DMS53 treated with DMSO at 0.1 percent for 48 hours (cell line): ENCODE results near the gene RPL37.
"Not testable (repeated sequence)": the region's sequence is repeated elsewhere in the genome, so short reads cannot be mapped to it uniquely, and the experiment has no call there.

Source experiments
- DNase-seq: peaks from one replicate; lab custom pipeline; 2025; ENCODE audit not compliant: unreplicated experiment; lab: John Stamatoyannopoulos, UW

Gene RPL37

DNA sequence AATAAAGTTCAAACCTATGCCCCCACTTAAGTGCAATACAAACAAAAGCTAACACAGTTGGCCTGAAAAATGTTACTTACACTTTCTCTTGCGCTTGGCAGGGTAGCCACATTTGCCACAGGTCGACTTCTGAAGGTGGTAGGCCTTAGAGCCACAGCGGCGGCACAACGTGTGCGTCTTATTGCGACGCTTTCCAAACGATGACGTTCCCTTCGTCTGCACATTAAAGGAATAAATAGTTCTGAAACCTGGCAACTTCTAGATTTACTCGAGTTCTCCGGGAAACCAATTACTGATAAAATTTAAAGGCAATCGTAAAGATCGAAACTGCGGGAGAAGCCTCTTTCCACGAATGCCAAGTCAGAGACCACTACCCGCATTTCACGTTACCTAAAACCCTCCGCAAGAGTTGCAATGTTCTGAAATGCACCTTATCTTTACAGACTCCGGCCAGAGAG is 602 bp downstream of the RPL37 start:
- DNase-seq, result no peak

DNA sequence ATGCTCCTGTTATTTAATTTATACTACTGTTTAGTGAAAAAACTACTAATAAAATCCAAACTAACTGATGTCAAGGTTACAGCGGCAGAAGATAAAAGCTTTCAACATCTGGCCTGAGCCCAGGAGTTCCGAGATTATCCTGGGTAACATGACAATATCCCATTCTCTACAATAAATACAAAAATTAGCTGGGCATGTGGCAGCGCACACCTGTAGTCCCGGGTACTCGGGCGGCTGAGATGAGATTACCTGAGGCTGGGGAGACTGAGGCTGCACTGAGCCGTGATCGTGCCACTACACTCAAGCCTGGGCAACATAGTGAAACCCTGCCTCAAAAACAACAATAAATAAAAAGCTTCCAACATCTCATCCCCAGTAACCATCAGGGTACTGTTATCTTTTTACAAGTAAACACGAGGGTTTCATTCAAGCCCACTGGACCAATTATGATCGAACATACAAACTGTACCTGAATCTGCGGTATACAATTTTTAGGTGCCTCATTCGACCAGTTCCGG is 1.3 kb downstream of the RPL37 start:
- DNase-seq, result no peak

DNA sequence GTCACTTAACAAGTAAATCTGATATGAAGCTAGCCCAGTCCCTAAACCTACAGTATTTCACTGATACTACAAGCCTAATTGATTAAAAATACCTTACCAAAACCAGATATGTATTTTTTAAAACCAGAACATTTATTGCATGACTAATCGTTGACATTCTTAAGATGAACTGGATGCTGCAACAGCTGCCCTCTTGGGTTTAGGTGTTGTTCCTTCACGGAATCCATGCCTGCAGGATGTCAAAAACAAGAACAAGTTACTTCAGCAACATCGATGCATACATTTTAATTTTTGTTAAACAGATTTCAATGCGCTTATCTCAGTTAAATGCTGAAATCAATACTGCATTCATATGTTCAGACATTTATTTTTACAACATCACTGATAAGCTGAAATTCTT is 2.7 kb downstream of the RPL37 start:
- no peak for DNase-seq

DNA sequence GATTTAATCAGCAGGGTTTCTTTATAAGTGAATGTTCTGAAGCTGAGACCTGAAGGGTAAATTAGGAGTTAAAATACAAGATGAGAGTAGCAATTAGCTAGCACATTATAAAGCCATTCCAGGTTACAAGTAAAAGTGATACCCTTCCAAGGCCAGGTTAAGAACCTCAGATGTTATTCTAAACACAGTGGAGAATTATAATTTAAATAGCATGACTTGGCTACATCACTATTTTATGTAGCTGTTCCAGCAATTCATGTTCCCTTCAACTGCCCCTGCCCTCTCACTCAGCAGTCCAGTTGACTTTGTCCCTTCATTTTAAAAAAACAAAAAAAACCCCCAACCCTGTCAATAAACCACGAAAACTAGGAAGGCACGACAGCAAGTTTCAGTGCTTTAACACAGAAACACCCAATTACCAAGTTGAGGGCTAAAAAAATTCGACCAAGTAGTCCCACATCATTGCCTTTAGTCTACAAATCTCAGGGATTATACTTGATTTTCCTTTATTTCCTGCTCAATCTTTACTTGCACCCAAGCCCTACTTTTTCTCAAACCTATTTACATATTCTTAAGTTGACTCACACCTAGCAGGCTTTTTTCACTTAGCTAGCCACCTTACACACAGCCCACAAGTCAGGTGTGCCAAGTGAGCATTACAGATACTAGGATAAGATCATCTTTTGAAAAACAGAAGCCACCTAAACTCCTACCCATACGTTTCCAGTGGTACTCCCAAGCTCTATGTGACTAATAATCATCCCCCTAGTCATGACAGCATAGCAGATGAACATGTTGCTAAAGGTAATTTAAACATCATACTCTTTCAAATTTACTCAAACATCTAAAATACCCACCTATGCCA is 3.4 kb downstream of the RPL37 start:
- no peak for DNase-seq

DNA sequence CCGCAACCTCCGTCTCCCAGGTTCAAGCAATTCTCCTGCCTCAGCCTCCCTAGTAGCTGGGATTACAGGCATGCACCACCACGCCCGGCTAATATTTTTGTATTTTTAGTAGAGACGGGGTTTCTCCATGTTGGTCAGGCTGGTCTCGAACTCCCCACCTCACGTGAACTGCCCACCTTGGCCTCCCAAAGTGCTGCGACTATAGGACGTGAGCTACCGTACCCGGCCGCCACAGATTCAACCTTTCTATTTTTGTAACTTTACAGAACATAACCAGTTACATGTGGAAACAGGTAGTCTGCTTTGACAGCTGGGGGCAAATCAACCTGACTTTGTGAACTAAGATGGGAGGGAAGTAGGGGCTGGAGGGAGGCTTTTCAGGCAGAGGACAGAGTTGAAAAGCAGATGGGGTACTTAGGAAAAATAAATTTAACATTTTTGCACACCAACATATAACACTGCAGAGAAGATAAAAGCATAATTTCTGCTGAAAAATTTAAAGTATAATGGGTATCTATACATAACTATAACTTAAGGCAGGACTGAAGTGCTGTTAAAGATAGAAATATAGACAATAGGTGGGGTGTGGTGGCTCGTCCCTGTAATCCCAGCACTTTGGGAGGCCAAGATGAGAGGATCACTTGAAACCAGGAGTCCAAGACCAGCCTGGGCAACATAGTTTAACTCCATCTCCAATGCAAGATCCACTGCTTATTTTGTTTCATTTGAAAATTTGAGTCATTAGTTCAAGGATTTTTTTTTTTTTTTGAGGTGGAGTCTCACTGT is 5.1 kb downstream of the RPL37 start:
- no peak for DNase-seq

DNA sequence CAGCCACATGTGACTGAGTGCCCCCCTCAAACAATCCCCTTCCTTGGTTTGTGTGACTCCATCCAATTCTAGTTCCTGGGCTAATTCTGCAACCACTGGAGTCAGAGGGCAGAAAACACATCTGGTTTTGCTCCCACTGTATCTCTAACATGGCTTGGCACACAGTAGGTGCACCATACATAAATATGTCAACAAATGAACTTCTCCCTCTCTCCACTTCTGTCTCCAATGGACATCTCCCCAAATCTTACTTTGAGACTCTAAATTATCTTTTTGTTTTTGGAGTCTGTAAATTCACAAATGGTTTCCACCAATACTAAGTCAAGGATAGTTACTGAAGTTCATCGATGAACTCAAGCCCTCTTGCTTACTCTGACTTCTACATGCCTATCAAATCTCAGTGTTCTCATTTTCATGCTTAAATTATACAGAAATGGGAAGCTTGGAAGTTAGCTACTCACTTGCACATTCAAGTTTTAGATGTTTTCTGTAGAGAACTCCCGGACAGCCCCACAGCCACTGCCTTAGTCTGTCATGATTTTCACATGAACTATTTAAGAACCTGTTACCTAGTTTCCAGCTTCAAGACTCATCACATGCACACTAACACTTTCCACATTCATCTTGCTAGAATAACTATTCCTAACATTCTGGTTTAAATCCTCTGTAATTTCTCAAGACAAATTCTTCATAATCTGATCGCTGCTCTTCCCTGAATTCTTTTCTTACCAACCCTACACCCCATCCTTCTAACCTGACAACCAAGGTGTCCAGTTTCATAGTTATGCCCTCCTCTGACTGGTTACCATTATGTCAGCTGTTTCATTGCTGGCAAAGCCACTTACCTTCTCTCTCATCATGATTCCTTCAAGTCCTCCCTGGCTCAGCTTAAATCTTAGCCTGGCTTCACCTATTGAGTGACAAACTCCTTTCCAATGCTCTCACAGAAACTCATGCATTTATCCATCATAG is 6.0 kb downstream of the RPL37 start:
- no peak for DNase-seq

DNA sequence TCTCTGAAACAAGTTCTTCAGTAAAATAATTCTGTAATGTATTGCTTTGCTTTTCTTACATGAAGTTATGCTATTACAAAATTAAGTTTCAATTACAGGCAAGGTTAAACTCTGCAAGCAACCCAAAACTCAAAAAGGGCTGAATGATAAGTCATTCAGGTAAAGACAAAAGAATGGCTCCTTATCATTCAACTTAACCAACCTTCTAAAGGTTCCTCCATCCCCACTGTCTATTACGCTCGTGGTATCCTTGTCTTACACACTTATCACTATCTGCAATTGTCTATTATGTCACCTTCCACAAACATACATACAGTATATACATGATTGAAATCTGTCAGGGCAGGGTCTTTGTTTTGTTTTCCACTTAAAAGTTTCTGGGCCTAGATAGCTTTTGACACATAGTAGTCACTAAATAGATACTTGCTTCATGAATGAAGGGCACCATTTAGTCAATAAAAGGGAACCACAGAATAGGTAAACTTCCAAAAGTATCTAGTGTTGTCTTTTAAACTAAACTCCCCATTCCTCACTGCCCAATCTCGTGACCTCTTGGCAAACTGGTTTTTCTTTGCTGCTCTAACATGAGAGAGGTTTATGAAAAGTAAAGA is 6.9 kb downstream of the RPL37 start:
- no peak for DNase-seq

DNA sequence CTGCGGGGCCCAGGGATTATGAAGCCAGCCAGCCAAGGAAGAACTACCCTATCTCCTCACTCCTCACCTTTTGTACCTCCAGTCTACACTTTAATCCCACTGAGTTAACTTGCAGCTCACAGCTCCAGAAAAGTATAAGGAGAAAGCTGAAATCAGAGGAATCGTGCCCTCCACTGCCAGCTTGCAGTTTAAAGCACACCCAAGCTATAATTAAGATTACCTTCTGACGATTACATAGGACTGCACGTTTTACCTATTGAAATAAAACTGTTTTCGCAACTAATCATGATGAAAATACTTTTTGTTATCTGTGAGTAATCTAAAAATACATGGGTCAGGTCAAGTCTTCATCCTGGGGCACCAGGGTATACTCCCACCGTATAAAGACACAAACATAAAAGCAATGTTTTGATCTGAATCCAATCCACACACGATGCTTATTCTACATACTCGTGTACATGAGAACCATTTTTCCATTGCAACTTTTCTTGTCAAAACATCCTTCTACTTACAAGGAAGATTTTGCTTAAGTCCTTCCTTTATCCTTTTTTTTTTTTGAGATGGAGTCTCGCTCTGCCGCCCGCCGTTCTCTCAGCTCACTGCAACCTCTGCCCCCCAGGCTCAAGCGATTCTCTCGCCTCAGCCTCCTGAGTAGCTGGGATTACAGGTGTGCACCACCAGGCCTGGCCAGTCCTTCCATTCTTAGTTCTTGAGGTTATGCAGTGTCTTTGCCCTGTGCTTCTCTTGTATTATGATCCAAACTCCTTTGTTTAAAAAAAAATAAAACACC is 7.6 kb downstream of the RPL37 start:
- no peak for DNase-seq

DNA sequence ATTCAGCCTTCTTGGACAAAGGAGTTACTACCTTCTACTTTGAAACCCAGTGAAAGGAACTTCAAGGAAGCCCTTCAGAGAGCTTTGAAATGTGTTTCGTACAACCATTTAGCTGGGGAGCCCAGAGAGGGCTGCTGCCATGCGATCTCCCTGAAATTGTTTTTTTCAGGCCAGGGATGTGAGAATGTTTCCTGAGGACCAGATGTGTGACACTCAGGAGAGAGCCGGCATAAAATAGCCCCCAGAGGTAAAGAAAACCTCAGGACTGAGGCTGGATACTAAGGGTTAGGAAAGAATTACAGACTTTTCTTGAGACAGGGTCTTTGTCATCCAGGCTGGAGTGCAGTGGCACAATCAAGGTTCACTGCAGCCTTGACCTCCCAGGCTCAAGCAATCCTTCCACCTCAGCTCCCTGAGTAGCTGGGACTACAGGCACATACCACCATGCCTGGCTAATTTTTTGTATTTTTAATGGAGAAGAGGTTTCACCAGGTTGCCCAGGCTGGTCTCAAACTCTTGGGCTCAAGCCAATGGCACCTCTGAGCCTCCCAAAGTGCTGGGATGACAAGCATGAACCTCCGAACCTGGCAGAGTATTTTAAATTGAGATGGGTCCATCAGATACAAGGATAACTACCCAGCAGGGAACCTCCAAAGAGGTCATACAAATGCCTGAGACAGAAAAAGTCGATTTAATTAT is 8.4 kb downstream of the RPL37 start:
- no peak for DNase-seq

DNA sequence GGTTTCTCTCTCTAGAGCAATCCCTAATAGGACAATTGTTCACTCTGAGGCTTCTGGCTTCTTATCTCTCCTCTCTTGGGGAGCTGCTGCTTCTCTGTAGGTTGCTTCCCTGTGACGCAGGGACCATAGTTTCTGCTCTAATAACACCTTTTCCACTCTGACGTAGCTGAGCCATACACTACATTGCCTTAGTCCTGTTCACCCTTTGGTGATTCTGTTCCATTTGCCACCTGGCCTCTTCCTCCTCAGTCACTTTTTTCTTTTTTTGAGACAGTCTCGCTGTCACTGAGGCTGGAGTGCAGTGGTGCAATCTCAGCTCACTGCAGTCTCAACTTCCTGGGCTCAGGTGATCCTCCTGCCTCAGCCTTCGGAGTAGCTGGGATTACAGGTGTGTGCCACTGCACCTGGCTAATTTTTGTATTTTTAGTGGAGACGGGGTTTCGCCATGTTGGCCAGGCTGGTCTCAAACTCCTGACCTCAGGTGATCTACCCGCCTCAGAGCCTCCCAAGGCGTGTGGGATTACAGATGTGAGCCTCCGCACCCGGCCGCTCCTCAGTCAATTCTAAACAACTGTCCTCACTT is 9.5 kb downstream of the RPL37 start:
- not testable (repeated sequence) for DNase-seq

DNA sequence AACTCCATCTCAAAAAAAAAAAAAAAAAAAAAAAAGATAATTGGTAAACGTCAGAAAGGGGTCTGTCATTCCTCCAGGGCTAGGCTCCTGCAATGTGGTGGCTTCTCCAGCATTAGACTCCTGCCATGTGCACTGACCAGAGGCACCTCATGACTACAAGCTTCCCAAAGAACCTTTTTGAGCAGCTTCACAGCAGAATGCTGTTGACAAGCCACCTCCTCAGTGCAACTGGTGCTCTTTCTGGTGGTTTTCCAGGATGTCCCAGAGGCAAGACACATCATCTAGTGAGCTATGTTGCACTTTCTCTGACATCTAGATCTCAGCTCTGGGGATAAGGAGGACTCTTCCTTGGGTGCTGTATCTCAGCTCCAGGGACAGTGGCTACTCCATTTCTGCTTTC is 11.6 kb downstream of the RPL37 start:
- no peak for DNase-seq

DNA sequence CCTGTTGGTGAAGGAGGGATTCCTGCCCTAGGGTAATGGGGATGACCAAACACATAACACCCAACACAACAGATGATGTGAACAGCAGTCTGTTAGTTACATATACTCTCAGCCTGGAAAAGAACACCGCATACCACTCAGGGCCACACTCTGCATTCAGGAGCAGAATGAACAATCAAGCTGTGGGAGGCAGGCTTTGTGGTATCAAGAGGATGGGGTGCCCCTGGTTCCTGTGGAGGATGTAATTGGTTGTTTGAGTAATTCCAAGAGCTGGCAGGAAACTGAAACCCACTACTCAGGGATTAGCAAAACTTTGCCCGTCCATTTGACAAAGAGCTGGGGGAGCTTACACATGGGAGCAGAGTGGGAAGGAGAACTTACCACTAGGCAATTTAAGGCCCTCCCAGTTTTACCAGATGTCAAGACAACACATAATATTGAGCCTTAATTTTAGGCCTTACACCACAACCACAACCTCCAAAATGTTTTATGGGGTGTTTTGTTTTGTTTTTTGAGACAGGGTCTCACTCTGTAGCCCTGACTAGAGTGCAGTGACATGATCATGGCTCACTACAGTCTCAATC is 21.2 kb downstream of the RPL37 start:
- DNase-seq, result no peak

DNA sequence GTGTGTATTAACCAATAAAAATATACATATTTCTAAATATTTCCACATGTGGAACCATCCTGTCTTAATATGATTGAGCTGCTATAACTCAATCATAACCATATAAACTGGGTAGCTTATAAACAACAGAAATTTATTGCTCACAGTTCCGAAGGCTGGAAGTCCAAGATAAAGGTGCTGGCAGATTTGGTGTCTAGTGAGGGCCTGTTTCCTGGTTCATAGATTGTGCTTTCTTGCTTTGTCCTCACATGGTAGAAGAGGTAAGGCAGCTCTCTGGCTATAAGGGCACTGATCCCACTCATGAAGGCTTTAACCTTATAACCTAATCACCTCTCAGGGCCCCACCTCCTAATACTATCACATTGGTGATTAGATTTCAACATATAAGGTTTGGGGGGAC is 22.9 kb downstream of the RPL37 start:
- DNase-seq, result no peak

DNA sequence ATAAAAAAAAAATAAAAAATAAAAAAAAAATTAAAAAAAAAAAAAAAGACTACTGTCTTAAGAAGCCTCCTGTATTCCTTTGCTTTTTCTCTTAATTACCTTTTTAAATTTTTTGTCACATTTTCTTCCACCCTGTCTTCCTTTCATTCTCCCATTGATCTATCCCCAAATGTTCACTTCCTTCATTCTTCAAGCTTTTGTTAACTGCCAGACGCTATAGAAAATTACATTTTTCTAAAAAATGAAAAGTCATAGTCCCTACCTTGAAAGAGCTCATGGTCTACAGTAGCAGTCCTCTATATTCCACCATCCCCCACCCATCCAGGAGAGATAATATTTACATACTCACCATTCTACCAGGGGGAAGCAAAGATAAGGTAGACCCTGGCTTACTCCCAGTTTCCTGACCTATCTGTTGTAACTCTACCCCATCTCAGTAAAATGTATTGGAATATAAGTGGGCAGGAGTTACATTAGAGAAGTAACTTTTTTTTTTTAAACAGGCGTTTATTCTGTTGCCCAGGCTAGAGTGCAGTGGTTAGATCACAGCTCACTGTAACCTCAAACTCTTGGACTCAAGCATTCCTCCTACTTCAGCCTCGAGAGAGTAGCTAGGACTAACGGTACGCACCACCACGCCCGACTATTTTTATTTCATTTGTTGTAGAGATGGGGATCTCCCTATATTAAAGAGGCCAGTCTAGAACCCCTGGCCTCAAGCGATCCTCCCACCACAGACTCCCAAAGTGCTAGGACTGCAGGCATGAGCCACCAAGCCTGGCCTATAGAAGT is 33.1 kb downstream of the RPL37 start:
- DNase-seq, result no peak

DNA sequence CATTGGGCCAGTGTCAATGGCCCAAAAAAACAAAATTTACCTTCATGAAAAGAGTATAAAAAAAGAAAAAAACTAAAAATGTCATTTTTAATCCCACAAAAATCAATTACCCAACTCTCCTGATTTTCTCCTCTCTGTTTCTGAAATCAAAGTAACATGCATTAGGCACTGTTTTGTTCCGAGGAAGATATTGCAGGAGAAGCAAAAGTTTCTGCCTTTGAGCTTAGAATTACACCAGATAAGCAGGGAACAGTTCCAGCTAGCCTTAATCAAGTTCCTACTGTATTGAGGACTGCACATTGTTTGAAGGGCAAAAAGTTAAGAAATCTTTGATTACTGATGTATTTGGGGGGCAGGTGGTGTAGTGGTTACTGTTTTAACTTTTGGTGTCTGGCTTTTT is 35.8 kb downstream of the RPL37 start:
- no peak for DNase-seq

DNA sequence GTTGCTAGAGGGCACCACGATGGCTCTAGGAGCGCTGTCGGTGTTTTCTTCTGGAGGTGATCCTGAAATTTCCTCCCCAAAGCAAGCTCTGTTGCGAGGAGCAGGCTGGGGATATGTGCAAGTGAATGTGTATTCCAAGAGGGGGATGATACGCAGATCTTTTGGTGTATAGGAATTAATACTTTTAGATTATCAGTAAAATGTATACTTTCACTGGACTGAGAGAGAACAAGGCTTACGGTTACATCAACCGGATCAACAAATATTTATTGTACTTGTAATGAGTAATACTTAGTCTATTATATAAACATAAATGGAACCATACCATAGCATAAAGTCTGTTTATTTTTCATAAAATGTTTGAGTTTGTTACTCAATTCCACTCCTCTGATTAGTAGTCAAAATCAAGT is 36.2 kb downstream of the RPL37 start:
- no peak for DNase-seq

DNA sequence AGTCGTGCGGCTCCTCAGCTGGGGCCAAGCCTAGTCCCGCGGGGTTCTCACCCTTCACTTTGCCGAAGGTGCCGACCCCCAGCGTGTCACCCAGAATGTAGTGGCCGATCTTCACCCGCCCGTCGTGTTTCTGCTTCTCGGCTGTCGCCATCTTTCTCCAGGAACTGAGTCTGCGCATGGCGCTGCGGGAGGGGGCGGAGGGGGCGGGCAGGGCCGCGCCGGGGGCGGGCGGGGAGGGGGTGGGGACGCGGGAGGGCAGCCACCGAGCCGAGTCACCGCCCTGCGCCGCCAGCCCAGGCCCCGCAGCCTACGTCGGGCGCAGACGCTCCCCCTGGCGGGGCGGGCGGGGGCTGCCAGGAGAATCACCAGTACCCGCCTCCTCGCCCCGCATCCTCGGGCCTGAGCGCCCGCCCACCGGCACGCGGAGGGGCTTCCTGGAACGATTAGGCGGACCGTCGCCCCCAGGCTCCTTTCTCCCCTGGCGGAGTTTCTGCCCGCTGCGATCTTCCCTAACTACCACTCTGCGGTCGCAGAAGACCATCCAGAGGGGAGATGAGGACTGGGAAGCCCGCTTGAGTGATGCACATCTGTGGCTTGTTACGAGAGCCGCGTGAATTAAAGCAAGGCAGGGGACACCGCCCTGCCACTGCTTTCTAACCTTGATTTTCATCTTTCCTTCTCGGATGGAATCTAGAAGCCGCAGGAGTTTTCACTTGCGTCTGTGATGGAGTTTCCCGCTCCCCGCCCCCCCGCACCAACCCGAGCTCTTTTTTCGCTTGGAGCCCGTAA is 36.8 kb downstream of the RPL37 start, which contains the start of gene PRKAA1:
Gene PRKAA1 (minus strand): TSS at position 363 of the 789 bp plus-strand sequence. CDS start 185 bp downstream, at position 178.
- DNase-seq, result peak; percentile 45
